Mesendoderm (in vitro differentiated cells): ENCODE data around the gene MGAT3.

Experiments used
- DNase-seq: peaks from one replicate; pipeline ENCODE4 v3.0.0; 2013
- H2AK5ac ChIP-seq: 2 replicates; pipeline ENCODE4 v1.6.1; 2013; ENCODE audit warnings: low read length, inconsistent platforms
- H2BK120ac ChIP-seq: 2 replicates; pipeline ENCODE4 v1.6.1; 2013; ENCODE audit warnings: low read depth, mild to moderate bottlenecking, low read length, moderate library complexity, mixed read lengths
- H2BK15ac ChIP-seq: replicated peaks from 2 replicates; pipeline ENCODE4 v1.6.1; 2013; ENCODE audit warnings: low read depth, mild to moderate bottlenecking, moderate library complexity
- H2BK5ac ChIP-seq: 2 replicates; pipeline ENCODE4 v1.6.1; 2013; ENCODE audit warnings: low read length, inconsistent platforms
- H3K18ac ChIP-seq: 2 replicates; pipeline ENCODE4 v1.6.1; 2013; ENCODE audit warnings: mild to moderate bottlenecking, low read length, mixed read lengths
- H3K23ac ChIP-seq: one replicate; pipeline ENCODE4 v1.6.1; 2013; ENCODE audit warnings: low read length
- H3K27ac ChIP-seq: 2 replicates; pipeline ENCODE4 v1.5.1; 2013; ENCODE audit warnings: low read depth, mild to moderate bottlenecking, inconsistent platforms, low read length, moderate library complexity
- H3K27me3 ChIP-seq: 2 replicates; pipeline ENCODE4 v1.6.1; 2013; ENCODE audit warnings: low read length, control low read depth, mild to moderate bottlenecking, inconsistent platforms; ENCODE audit not compliant: insufficient read depth, poor library complexity
- H3K36me3 ChIP-seq: 2 replicates; pipeline ENCODE4 v1.6.1; 2013; ENCODE audit warnings: low read length, inconsistent platforms; ENCODE audit not compliant: control insufficient read depth, insufficient read depth
- H3K4ac ChIP-seq: one replicate; pipeline ENCODE4 v1.6.1; 2013; ENCODE audit warnings: low read depth, mild to moderate bottlenecking, low read length, moderate library complexity
- H3K4me1 ChIP-seq: 2 replicates; pipeline ENCODE4 v1.6.1; 2013; ENCODE audit warnings: low read depth, low read length, inconsistent platforms; ENCODE audit not compliant: control insufficient read depth
- H3K4me2 ChIP-seq: 2 replicates; pipeline ENCODE4 v1.6.1; 2013; ENCODE audit warnings: low read length
- H3K4me3 ChIP-seq: 2 replicates; pipeline ENCODE4 v1.5.1; 2013; ENCODE audit warnings: mild to moderate bottlenecking, low read length
- H3K56ac ChIP-seq: one replicate; pipeline ENCODE4 v1.6.1; 2013; ENCODE audit warnings: low read length
- H3K79me1 ChIP-seq: 2 replicates; pipeline ENCODE4 v1.6.1; 2013; ENCODE audit warnings: low read length, inconsistent platforms
- H3K79me2 ChIP-seq: 2 replicates; pipeline ENCODE4 v1.6.1; 2013; ENCODE audit warnings: mild to moderate bottlenecking, low read length; ENCODE audit not compliant: control insufficient read depth, insufficient read depth
- H3K9ac ChIP-seq: 2 replicates; pipeline ENCODE4 v1.6.1; 2013; ENCODE audit warnings: low read length, inconsistent platforms
- H4K5ac ChIP-seq: one replicate; pipeline ENCODE4 v1.6.1; 2013; ENCODE audit warnings: low read length
- H4K8ac ChIP-seq: one replicate; pipeline ENCODE4 v1.6.1; 2013; ENCODE audit warnings: low read depth, mild to moderate bottlenecking, control low read depth, low read length, moderate library complexity
- WGBS: extraction: QIAGEN DNeasy Blood & Tissue Kit; methylation state at CpG from one replicate; pipeline ENCODE4 v1.1.7; 2013; ENCODE audit warnings: low lambda C conversion rate, missing lambda C conversion rate; ENCODE audit not compliant: insufficient coverage; ENCODE audit errors: extremely low coverage; 5-methylcytosine and 5-hydroxymethylcytosine counted together

The MGAT3 gene

DNA sequence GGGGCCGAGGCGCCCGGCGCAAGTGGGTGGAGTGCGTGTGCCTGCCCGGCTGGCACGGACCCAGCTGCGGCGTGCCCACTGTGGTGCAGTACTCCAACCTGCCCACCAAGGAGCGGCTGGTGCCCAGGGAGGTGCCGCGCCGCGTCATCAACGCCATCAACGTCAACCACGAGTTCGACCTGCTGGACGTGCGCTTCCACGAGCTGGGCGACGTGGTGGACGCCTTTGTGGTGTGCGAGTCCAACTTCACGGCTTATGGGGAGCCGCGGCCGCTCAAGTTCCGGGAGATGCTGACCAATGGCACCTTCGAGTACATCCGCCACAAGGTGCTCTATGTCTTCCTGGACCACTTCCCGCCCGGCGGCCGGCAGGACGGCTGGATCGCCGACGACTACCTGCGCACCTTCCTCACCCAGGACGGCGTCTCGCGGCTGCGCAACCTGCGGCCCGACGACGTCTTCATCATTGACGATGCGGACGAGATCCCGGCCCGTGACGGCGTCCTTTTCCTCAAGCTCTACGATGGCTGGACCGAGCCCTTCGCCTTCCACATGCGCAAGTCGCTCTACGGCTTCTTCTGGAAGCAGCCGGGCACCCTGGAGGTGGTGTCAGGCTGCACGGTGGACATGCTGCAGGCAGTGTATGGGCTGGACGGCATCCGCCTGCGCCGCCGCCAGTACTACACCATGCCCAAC, 31.2 kb downstream of the MGAT3 start:
- H3K9ac ChIP-seq, result no peak overlapping the region
- H3K79me2 ChIP-seq, result no peaks in the 10 kb centered on the region
- no peak overlapping the region for H2BK5ac ChIP-seq
- H3K56ac ChIP-seq, result no peak overlapping the region
- WGBS, result no CpG with 5 or more reads among the region's 70 CpGs
- no peak overlapping the region for H3K4ac ChIP-seq
- no peaks in the 10 kb centered on the region for H3K79me1 ChIP-seq
- no peak overlapping the region for H3K27ac ChIP-seq
- DNase-seq, result no peak
- H4K5ac ChIP-seq, result no peak overlapping the region
- H3K4me2 ChIP-seq, result no peak overlapping the region
- peaks cover 2% of the 10 kb centered on the region for H3K4me1 ChIP-seq
- no peak overlapping the region for H3K18ac ChIP-seq
- H3K36me3 ChIP-seq, result no peaks in the 10 kb centered on the region
- no peak overlapping the region for H2BK15ac ChIP-seq
- no peak overlapping the region for H3K23ac ChIP-seq
- no peak overlapping the region for H3K4me3 ChIP-seq
- no peak overlapping the region for H2AK5ac ChIP-seq
- no peak overlapping the region for H4K8ac ChIP-seq
- no peak overlapping the region for H2BK120ac ChIP-seq
- H3K27me3 ChIP-seq, result no peaks in the 10 kb centered on the region

DNA sequence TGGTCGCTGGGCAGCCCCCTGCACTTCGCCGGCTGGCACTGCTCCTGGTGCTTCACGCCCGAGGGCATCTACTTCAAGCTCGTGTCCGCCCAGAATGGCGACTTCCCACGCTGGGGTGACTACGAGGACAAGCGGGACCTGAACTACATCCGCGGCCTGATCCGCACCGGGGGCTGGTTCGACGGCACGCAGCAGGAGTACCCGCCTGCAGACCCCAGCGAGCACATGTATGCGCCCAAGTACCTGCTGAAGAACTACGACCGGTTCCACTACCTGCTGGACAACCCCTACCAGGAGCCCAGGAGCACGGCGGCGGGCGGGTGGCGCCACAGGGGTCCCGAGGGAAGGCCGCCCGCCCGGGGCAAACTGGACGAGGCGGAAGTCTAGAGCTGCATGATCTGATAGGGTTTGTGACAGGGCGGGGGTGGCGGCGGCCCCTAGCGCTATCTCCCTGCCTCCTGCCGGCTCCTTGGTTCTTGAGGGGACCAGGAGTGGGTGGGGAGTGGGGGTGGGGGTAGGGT, 31.8 kb downstream of the MGAT3 start:
- H3K4me3 ChIP-seq, result no peak overlapping the region
- WGBS, result no CpG with 5 or more reads among the region's 39 CpGs
- no peaks in the 10 kb centered on the region for H3K27me3 ChIP-seq
- H3K56ac ChIP-seq, result no peak overlapping the region
- H3K36me3 ChIP-seq, result no peaks in the 10 kb centered on the region
- no peak overlapping the region for H2BK120ac ChIP-seq
- no peak overlapping the region for H4K5ac ChIP-seq
- H4K8ac ChIP-seq, result no peak overlapping the region
- H3K79me2 ChIP-seq, result no peaks in the 10 kb centered on the region
- H3K79me1 ChIP-seq, result no peaks in the 10 kb centered on the region
- H3K4me1 ChIP-seq, result peaks cover 2% of the 10 kb centered on the region
- H2AK5ac ChIP-seq, result no peak overlapping the region
- H3K9ac ChIP-seq, result no peak overlapping the region
- no peak overlapping the region for H3K23ac ChIP-seq
- H3K4me2 ChIP-seq, result no peak overlapping the region
- H3K4ac ChIP-seq, result no peak overlapping the region
- no peak overlapping the region for H2BK15ac ChIP-seq
- no peak overlapping the region for H3K27ac ChIP-seq
- no peak overlapping the region for H3K18ac ChIP-seq
- no peak for DNase-seq
- no peak overlapping the region for H2BK5ac ChIP-seq

DNA sequence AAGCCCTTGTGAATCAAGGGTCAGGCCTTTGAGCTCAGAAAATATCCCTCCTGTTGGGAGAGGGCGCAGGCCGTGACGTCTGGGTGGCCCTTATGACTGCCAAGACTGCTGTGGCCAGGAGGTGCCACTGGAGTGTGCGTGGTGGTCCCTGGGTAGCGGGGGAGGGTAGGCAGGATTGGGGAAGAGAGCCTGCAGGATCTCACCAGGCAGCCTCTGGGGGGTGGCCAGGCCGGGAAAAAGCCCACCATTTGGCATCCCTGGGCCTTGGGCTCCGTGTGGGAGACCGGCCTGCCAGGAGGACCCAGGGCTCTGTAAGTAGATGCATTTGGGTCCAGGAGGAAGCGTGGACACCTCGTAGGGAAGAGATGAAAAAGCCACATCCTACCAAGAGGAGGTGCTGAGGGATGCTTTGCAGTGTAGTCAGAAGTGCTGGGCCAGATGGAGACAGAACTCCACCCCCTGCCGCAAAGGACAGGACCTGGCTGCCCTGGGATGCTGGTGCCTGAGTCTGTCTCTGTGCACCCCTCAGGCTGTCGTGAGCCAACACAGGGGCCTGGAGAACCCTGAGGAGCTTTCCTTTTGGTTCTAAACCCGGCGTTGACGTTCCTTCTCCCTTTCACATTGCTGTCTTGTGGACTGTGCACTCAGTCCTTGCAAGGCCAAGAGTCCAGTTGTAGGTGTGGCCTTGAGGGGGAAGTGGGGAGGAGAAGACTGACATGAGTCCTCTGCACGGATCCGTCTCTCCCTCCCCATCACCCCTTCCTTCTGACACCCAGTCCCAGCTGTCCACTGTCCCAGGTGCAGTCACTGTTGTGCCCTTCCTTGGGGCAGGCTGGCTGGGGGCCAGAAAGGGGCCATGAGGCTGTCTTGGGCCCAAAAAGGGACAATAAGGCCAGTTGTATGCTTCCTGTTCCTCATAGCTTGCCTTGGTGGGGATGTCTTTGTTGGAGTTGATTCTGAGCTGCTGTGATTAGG, 32.6 kb downstream of the MGAT3 start:
- Histone ChIP-seq H3K4me2 (no peak overlapping the region), H3K18ac (no peak overlapping the region), H3K36me3 (no peaks in the 10 kb centered on the region), H3K23ac (no peak overlapping the region), H3K4me3 (no peak overlapping the region), H3K4me1 (peaks cover 2% of the 10 kb centered on the region), H3K27me3 (no peaks in the 10 kb centered on the region), H3K79me1 (no peaks in the 10 kb centered on the region), H3K9ac (no peak overlapping the region), H3K56ac (no peak overlapping the region), H3K4ac (no peak overlapping the region), H2BK15ac (no peak overlapping the region), H3K79me2 (no peaks in the 10 kb centered on the region), H2BK5ac (no peak overlapping the region), H3K27ac (no peak overlapping the region), H4K8ac (no peak overlapping the region), H2BK120ac (no peak overlapping the region), H4K5ac (no peak overlapping the region), H2AK5ac (no peak overlapping the region)
- DNase-seq, result no peak
- no CpG with 5 or more reads among the region's 17 CpGs for WGBS

DNA sequence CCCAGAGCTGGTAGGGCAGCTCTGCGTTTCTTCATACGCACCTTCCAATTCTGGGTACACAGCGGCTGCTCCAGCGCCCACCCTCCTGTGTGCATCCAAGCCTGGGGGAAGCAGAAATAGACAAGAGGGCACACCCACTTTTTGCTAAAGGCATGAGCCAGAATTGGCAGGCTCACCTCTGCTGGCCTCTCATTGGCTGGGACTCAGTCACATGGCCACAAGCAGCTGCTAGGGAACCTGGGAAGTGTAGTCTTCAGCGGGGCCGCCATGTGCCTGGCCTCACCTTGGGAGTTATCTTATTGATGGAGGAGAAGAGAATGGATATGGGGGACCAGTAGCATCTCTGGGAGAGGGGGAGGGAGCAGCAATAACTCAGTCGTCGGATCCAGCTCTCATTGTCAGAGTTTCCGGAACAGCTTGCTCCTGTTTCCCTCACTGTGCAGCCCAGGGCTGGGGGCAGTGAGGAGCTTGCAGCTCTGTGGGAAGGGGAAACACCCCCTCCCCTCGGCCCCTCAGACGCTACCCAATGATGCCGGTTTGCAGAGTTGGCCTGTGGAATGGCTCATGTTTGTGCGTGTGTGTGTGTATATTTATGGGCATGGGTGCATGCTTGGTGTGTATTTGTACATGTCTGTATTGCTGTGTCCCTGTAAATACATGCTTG, 33.5 kb downstream of the MGAT3 start:
- Histone ChIP-seq H3K18ac (no peak overlapping the region), H2AK5ac (no peak overlapping the region), H2BK15ac (no peak overlapping the region), H3K79me2 (no peaks in the 10 kb centered on the region), H3K27me3 (no peaks in the 10 kb centered on the region), H2BK5ac (no peak overlapping the region), H3K36me3 (no peaks in the 10 kb centered on the region), H4K8ac (no peak overlapping the region), H3K56ac (no peak overlapping the region), H3K4ac (no peak overlapping the region), H3K4me3 (no peak overlapping the region), H3K79me1 (no peaks in the 10 kb centered on the region), H3K9ac (no peak overlapping the region), H3K27ac (no peak overlapping the region), H3K4me1 (peaks cover 2% of the 10 kb centered on the region), H3K23ac (no peak overlapping the region), H2BK120ac (no peak overlapping the region), H4K5ac (no peak overlapping the region), H3K4me2 (no peak overlapping the region)
- no CpG with 5 or more reads among the region's 13 CpGs for WGBS
- DNase-seq, result peak; percentile 89

DNA sequence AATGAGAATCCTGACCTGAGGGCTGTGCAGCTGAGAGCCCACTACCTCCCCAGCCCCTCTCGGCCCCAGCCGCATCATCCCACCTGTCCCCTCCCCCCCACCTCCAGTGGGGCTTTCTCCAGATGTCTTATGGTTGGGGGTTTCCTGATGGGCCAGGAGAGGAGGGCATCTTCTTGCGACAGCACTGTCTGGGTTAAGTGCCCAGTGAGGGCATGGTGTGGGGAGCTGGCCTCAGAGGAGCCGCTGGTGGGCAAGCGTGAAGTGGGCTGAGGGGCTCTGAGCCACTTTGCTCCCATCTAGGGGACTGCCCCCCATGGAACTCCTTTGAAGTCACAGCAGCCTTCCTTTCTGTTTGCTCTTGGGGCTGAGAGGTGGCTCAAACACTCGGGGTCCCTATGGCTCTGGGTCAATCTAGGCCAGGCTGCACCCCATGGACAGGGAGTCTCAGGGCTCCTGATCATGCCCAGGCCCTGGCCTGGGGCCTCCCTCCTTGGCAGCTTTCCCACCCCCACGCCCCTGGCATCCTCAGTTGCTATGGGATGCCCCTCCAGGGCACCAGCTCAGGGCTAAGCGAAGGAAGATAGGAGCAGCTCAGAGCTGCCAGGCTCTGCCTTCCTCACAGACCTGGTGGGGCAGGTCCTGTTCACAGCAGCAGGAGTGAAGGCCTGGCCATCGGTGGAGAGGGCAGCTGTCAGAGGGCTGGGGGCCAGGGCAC, 34.3 kb downstream of the MGAT3 start:
- H3K4ac ChIP-seq, result no peak overlapping the region
- no peaks in the 10 kb centered on the region for H3K27me3 ChIP-seq
- no peak overlapping the region for H2BK5ac ChIP-seq
- no peak overlapping the region for H2AK5ac ChIP-seq
- H3K79me1 ChIP-seq, result no peaks in the 10 kb centered on the region
- H3K36me3 ChIP-seq, result no peaks in the 10 kb centered on the region
- no peak overlapping the region for H3K56ac ChIP-seq
- no peak for DNase-seq
- H3K4me3 ChIP-seq, result no peak overlapping the region
- no peaks in the 10 kb centered on the region for H3K79me2 ChIP-seq
- H3K23ac ChIP-seq, result no peak overlapping the region
- no CpG with 5 or more reads among the region's 9 CpGs for WGBS
- no peak overlapping the region for H2BK120ac ChIP-seq
- H3K9ac ChIP-seq, result no peak overlapping the region
- no peak overlapping the region for H4K5ac ChIP-seq
- peaks cover 2% of the 10 kb centered on the region for H3K4me1 ChIP-seq
- no peak overlapping the region for H3K27ac ChIP-seq
- no peak overlapping the region for H2BK15ac ChIP-seq
- H4K8ac ChIP-seq, result no peak overlapping the region
- no peak overlapping the region for H3K4me2 ChIP-seq
- H3K18ac ChIP-seq, result no peak overlapping the region
